GM10248 (cell line): ENCODE measurements around the gene C19orf67.

Experiments used
- CTCF ChIA-PET: fragments of 300-600 bp; sonication (Branson Sonifier 250); formaldehyde crosslinking; extraction: SDS; loops from one replicate; lab custom pipeline; 2021; ENCODE audit warnings: antibody characterized with exemption; lab: Yijun Ruan, JAX
- POLR2A ChIA-PET: fragments of 350-650 bp; sonication (Branson Sonifier 250); formaldehyde crosslinking; extraction: SDS; loops from one replicate; lab custom pipeline; 2020; ENCODE audit warnings: antibody characterized with exemption; lab: Yijun Ruan, JAX
- DNase-seq: peaks from one replicate; pipeline ENCODE4 v3.0.0; 2012; ENCODE audit errors: extremely low spot score
- TF ChIP-seq, protein P1 (sequence below): IDR thresholded peaks from 2 replicates; pipeline ENCODE4 v1.5.1; 2012; ENCODE audit warnings: mild to moderate bottlenecking, low read depth; ENCODE audit errors: extremely low read depth, missing control alignments, control extremely low read depth

The C19orf67 gene

GRCh38 chr19:14119644-14120496, 34.3 kb upstream of the C19orf67 start:
- ChIA-PET CTCF (interaction anchor here (6.6 kb wide), 1 partner anchor 16 kb away, joined by 50 read pairs; the partner anchor contains the start of gene ASF1B), POLR2A (no interaction called here)
- TF ChIP-seq, protein P1, sequence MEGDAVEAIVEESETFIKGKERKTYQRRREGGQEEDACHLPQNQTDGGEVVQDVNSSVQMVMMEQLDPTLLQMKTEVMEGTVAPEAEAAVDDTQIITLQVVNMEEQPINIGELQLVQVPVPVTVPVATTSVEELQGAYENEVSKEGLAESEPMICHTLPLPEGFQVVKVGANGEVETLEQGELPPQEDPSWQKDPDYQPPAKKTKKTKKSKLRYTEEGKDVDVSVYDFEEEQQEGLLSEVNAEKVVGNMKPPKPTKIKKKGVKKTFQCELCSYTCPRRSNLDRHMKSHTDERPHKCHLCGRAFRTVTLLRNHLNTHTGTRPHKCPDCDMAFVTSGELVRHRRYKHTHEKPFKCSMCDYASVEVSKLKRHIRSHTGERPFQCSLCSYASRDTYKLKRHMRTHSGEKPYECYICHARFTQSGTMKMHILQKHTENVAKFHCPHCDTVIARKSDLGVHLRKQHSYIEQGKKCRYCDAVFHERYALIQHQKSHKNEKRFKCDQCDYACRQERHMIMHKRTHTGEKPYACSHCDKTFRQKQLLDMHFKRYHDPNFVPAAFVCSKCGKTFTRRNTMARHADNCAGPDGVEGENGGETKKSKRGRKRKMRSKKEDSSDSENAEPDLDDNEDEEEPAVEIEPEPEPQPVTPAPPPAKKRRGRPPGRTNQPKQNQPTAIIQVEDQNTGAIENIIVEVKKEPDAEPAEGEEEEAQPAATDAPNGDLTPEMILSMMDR: no peak
- DNase-seq: no peak

- ChIA-PET CTCF (interaction anchor here (1.2 to 6.6 kb wide), 2 partner anchors 17 to 239 kb away, joined by 3 to 50 read pairs; partner anchors contain the start of gene ASF1B), POLR2A (no interaction called here)
- TF ChIP-seq, protein P1: no peak
- DNase-seq: no peak
Observed at GRCh38 chr19:14119146-14119545, 33.6 kb upstream of the C19orf67 start.

- DNase-seq: no peak
- POLR2A ChIA-PET: interaction anchor here (0.5 kb wide), 1 partner anchor 558 kb away, joined by 3 read pairs; no protein-coding TSS in a partner anchor
- TF ChIP-seq, protein P1: no peak
- CTCF ChIA-PET: interaction anchor here (0.8 to 6.6 kb wide), 5 partner anchors 15 to 238 kb away, joined by 3 to 50 read pairs (median 5); partner anchors contain the start of gene ASF1B
Observed at GRCh38 chr19:14118165-14119051, 32.8 kb upstream of the C19orf67 start.

- CTCF ChIA-PET: interaction anchor here (0.8 to 6.6 kb wide), 4 partner anchors 15 to 231 kb away, joined by 3 to 50 read pairs (median 5); partner anchors contain the start of gene ASF1B
- TF ChIP-seq, protein P1: no peak
- DNase-seq: peak; percentile 99
- POLR2A ChIA-PET: interaction anchor here (0.5 kb wide), 1 partner anchor 558 kb away, joined by 3 read pairs; no protein-coding TSS in a partner anchor
Observed at GRCh38 chr19:14117668-14118164, 32.1 kb upstream of the C19orf67 start, which contains the start of gene PRKACA. Gene PRKACA (minus strand): TSS chr19:14117762. CDS start chr19:14117547, 215 bp downstream.

- TF ChIP-seq, protein P1: no peak
- DNase-seq: no peak
- CTCF ChIA-PET: interaction anchor here (1.2 to 6.6 kb wide), 5 partner anchors 14 to 232 kb away, joined by 3 to 50 read pairs (median 14); partner anchors contain the start of genes ASF1B and MISP3
- POLR2A ChIA-PET: no interaction called here
Observed at GRCh38 chr19:14116918-14117578, 31.5 kb upstream of the C19orf67 start.
